Daoy (cell line): ENCODE results near the gene SLA2. TPM values are rescaled to one million over a fixed set of nuclear protein-coding genes. Genes with fewer than 3 reads are reported as not detected.
A peak's percentile ranks its signal among the peaks of the same experiment; 100 is the strongest.
"Not testable (repeated sequence)": the region's sequence is repeated elsewhere in the genome, so short reads cannot be mapped to it uniquely, and the experiment has no call there.

Source experiments
- DNase-seq: peaks from one replicate; pipeline ENCODE4 v3.0.0-alpha.2; 2015; ENCODE audit warnings: low read depth
- total RNA-seq: library from RNA; depleted of rRNA; stranded (reverse); fragments of >200 nt; shearing (Covaris generic); gene quantifications from 2 replicates; pipeline ENCODE4 v1.2.3, GENCODE V29; 2014; rRNA removed

The SLA2 gene
- total RNA-seq, 1 experiment from 2014 or later, result not detected

DNA sequence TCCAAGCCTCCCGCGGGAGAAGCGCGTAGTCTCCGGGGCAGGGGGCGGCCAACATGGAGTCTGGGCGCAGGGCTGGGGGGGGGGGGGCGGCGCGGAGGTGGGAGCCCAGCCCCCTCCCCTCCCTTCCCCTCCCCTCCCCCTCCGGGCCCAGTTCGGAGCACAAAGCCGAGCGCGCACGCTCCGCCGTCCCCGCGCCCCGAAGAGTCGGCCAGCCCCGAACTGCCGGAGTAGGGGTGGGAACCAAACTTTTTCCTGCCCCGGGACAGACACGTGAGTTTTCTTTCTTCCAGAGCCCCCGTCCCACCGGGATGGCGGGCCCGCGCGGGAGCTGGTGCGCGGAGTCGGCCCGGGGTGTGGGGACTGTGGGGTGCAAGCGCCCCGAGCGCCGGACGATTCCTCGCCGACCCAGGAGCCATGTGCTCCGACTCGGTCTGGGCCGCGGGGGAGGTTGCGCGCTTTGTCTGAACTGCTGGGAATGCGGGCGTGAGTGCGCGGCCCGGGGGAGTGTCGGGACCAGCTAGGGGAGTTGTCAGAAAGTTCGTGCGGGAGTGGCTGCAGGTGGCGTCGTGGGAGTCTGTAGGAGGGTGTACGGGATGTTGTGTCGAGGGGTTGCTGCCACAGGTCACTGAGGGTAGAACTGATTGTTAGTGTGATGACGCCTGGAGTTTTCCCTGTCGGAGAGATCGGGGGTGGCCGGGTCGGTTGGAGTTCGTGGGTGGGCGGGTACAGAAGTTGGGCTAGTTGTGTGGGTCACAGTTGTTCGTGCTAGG is 71.4 kb downstream of the SLA2 start:
- DNase-seq, result peak; percentile 74

- DNase-seq, result peak; percentile 23
Measured at GRCh38 chr20:36573798-36574365, 72.1 kb downstream of the SLA2 start.

GRCh38 chr20:36573103-36573797 is 72.7 kb downstream of the SLA2 start, which contains the start of gene TGIF2:
TSS of gene TGIF2 (plus strand) at chr20:36573597. CDS start at chr20:36578775, 5,178 bp downstream.
- DNase-seq, result peak; percentile 92

GRCh38 chr20:36572701-36573102 is 73.3 kb downstream of the SLA2 start:
- no peak for DNase-seq

DNA sequence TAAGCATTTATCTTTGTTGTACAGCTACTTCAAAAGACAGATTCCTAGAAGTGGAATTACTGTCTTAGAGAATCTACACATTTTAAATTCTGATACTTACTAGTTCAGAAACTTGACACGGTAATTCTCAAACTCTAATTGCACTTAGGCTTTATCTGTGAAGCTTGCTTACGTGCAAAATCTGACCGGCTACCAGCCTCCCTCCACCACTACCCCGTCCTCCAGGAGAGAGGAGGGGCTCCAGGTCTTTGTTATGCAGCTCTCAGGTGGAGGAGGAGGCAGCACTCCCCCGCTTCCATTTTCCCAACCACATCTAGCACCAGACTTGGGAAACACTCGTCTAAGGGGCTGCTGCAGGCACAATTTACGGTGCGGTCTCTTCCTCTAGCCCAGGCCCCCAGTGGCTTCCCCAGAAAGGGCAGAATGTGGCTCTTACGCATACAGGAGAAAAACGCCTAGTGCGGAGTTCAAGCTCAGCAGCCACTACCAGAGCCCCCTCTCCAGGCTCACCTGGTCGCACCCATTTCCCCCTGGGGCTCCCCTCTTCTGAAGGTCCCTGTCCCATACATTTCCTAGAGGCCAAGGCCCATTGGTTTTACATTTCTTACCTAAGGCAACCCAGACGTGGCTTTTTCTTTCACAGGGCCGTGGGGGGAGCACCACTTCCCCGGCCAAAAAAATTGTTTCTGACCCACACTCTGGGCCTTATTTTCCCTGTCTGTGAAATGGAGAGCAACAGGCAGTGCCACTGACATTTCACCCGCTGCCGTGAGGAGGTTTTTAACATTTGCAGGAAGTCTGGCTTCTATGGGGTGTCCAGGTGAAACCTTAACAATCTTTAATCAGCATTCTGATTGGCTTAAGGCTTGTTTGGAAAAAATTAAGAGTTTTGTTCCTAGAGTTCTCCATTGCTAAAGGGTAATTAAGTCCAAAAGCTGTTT is 74.2 kb downstream of the SLA2 start:
- DNase-seq, result no peak

DNA sequence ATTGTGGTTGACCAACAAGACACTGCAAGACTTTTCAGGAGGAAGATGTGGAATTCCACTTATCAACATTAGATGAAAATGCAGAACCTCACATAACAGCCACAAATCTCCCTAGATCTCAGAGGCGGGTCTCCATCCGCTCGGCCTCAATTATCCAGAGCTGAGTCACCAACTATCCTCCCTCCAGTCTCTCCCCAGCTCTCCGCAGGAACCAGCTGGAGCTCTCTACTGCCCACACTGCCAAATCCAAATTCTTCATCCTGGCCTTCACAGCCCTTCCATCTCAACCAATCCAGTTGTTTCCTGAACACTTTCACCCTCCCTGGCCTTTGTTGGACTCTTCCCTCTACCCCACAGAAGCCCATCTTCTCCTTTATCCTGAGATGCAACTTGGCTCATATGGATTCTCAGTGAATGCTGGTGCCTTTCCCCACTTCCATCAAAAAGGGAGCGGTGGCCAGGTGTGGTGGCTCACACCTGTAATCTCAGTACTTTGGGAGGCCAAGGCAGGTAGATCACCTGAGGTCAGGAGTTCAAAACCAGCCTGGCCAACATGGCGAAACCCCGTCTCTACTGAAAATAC is 76.1 kb downstream of the SLA2 start:
- DNase-seq, result peak; percentile 76

GRCh38 chr20:36565520-36565919 is 80.5 kb downstream of the SLA2 start:
- no peak for DNase-seq

GRCh38 chr20:36564726-36565121 is 81.3 kb downstream of the SLA2 start:
- DNase-seq, result not testable (repeated sequence)

DNA sequence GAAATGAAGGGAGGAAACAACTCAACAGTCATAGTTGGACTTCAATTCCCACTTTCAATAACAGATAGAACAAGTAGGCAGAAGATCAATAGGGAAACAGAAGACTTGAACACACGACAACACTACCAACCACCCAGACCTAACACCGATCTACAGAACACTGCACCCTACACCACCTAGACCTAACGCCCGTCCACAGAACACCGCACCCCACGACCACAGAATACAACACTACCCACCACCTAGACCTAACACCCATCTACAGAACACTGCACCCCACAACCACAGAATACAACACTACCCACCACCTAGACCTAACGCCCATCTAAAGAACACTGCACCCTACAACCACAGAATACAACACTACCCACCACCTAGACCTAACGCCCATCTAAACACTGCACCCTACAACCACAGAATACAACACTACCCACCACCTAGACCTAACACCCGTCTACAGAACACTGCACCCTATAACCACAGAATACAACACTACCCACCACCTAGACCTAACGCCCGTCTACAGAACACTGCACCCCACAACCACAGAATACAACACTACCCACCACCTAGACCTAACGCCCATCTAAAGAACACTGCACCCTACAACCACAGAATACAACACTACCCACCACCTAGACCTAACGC is 81.8 kb downstream of the SLA2 start:
- not testable (repeated sequence) for DNase-seq

DNA sequence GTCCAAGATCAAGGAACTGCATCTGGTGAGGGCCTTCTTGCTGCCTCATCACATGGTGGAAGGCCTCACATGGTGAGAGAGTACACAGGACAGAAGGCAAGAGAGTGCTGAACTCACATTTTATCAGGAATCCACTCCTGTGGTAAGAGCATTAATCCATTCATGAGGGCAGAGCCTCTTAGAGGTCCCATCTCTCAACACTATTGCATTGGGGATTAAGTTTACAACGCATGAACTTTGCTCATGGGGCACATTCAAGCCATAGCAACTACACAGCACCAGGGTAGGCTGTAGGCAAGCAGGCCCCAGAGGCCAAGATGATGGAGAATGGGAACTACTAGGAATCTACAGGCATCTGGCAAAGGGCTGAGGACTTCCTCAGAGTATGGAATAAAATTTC is 82.6 kb downstream of the SLA2 start:
- DNase-seq, result no peak

DNA sequence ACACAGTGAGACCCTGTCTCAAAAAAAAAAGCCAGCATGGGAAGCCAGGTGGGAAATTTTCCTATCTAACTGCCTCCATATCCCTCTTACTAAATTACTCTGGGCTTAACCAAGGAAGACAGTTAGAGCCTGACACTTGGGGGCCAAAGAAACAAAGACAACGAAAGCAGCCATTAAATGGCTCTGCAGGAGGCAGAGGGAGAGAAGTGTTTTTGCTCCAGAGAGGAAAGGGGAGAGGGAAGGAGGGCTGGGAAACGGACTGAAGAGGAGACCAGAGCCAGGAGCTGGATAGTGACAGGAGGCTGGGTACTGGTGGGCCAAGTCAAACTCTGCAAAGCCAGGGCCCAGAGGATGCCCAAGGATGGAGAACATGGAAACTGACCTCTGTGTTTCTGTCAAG is 83.3 kb downstream of the SLA2 start:
- no peak for DNase-seq

Other genes starting within 250 kb of the SLA2 start
- gene MYL9, start 104.7 kb downstream of the SLA2 start, total RNA-seq, result 15.1 and 29.0 TPM in 2 replicates
- gene TGIF2, start 72.6 kb downstream of the SLA2 start, total RNA-seq, result 22.0 and 27.7 TPM in 2 replicates
- gene RAB5IF, start 40.4 kb downstream of the SLA2 start, total RNA-seq, result 179 and 184 TPM in 2 replicates
- gene NDRG3, start 99.9 kb upstream of the SLA2 start, total RNA-seq, result 6.0 and 9.9 TPM in 2 replicates
- gene DSN1, start 127.6 kb upstream of the SLA2 start, total RNA-seq, result 37.7 and 51.7 TPM in 2 replicates
- gene TLDC2, start 229.9 kb upstream of the SLA2 start, total RNA-seq, result not detected in 2 replicates